Stimulated activated CD4-positive, alpha-beta T cell treated with anti-CD3 and anti-CD28 coated beads, TNF-alpha, amount 100 ng/mL, for 24 hours (primary cell): ENCODE measurements around the gene NAT9.

ENCODE experiments used
- DNase-seq, 3 experiments: peaks; one replicate each; pipeline ENCODE4 v3.0.0-alpha.2; 2020; ENCODE audit warnings: low read depth in 3 of 3

Gene NAT9

DNA sequence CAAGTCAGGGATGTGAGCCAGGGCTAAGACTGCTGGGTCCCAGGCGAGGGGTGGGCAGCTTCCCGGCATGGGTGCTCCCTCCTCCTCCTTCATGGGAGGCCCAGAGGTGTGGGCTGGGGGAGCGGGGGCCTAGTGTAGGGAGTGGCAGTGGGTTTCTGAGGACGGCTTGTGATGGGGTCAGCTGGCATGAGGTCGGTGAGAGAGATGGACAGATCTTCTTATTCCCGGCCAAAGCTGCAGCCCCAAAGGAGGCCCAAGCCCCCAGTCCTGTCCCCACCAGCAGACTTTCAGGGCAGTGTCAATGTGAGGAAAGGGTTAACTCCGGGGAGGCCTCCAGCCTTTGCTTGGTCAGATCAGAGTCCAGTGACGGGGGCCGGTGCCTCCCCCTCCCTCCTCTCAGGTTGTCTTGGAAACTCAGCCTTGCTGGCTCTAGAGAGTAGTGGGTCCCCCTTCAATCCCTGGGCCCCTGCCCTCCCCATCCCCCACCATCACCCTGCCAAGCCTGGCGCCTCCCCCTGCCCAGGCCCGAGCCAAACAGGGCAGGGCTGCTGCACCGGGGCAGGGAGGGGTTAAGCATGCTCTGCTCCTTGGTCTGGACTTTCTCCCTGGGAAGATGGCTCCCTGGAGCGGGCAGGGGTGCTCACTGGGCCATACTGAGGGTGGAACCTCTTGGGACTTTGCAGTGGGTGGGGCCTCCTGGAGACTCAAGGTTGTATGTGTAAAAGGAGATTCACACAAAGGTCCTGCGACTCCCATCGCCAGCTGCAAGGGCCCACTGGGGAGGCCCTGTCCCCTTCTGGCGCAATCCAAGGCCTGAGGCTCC is 12.4 kb downstream of the NAT9 start:
- DNase-seq: no peak

DNA sequence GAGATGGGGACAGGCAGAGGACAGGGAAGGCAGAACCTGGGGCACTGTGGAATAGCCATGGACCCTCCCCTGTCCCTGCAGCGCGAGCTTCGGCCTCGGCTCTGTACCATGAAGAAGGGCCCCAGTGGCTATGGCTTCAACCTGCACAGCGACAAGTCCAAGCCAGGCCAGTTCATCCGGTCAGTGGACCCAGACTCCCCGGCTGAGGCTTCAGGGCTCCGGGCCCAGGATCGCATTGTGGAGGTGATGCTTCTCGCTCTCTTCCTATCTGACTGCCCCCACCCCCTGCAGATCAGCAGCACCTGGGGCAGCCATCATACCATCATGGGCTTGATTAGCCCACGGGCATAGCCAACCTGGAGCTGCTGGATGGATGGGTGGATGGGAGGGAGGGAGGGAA is 14.2 kb downstream of the NAT9 start:
- no peak for DNase-seq

DNA sequence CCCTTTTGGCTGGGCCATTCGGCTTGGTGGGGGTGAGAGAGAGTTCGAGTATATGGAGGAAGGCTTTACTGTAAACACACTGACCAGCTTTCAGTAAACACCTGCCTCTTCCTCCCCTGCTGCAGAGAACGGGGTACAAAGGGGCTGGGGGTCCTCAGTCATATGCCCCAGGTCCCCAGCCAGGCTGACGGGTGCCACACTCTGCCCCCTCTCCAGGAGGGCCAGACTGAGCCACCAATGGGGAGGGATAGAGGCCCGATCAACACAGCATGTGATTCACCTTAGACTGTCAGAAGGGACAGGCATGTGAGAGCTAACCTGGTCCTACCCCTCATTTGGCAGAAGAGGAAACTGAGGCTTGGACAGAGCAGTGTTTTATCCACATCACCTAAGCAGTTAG is 14.7 kb downstream of the NAT9 start:
- no peak for DNase-seq

DNA sequence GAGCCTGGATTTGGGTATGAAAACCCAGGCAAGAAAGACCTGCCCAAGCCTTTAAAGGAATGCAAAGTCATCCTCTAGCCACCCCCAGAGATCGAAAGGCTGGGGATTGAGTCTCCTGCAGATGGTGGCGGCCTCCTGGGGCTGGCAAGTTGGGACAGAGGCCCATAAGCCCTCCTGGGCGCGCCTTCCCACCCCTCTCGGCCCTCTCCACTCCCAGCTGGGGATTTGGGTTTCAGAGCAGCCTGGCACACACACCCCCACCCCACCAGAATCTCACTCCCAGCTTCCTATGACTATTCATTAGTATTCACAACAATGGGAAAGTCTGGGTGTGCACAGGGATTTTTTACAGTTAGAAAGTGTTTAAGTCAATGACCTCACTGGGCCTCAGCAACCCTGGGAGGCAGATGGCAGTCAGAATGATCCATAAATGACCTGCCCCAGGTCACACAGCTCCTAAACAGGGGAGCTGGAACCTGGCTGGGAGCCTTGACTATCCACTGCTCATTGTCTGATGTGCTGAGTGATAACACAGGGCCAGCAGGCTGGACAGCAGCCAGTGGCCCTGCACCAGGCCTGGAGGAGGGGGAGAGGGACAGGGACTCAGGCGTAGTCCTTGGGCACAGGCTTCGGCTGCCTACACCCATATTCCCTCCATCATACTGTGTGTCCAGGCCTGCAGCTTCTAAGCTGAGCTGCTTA is 15.6 kb downstream of the NAT9 start:
- DNase-seq: no peak

DNA sequence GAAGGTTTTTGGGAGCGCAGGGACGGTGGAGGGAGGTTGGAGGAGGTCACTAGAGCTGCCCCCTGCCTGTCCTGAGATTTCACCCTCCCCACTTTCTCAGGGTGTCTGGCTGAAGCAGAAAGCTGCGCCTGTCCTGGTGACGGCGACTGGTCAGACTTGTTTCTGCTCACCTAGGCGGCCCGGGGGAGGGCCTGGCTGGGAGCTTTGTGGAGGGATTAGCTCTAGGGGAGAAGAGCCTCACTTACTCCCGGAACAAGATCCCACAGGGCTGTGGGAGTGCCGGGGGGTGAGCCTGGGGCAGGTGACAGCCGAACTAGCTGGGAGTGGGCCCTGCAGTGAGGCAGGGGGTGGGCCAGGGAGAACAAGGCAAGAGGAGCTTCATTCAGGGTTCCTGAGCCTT is 16.2 kb downstream of the NAT9 start:
- no peak for DNase-seq

DNA sequence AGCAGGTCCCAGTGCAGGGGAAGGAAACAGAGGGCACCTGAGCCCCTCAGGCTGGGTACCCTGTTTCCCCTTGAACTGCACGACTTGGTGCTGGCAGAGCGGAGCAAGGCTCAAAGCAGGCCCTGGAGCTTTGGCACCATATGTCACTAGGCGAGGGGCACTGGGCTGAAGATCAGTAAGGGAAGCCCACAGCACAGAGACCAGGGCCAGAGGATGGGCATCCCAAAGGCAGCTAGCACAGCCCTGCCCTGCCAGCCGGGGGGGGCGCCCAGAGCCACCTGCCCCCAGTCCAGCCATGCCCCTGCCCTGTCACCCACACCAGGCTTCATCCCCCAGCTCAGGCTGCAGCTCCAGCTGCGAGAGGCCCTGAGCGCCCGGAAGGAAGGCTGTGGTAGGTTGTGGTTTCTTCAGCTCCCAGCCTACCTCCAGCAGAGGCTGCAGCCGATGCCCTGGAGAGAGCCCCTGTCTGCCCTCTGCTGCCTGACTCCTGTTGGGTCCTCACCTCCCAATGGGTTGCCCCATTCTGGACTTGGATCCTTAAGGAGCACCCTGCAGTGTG is 16.8 kb downstream of the NAT9 start:
- peak in 1 of 3 experiments; percentile 45 for DNase-seq

DNA sequence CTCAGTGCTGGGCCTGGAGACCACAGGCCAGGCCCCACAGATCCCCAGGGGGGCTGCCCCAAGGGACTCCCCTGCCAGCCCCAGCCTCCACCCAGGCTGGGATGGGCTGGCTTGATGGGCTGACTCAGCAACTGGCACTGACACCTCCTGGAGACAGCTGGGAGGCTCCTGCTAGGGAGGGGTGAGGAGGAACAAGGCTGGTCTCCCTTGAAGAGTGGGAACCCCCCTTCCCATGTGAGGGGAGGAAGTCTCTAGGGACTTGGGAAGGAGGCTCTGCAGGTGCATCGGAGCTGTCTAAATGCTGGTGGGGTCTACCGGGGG is 17.3 kb downstream of the NAT9 start:
- DNase-seq: no peak

DNA sequence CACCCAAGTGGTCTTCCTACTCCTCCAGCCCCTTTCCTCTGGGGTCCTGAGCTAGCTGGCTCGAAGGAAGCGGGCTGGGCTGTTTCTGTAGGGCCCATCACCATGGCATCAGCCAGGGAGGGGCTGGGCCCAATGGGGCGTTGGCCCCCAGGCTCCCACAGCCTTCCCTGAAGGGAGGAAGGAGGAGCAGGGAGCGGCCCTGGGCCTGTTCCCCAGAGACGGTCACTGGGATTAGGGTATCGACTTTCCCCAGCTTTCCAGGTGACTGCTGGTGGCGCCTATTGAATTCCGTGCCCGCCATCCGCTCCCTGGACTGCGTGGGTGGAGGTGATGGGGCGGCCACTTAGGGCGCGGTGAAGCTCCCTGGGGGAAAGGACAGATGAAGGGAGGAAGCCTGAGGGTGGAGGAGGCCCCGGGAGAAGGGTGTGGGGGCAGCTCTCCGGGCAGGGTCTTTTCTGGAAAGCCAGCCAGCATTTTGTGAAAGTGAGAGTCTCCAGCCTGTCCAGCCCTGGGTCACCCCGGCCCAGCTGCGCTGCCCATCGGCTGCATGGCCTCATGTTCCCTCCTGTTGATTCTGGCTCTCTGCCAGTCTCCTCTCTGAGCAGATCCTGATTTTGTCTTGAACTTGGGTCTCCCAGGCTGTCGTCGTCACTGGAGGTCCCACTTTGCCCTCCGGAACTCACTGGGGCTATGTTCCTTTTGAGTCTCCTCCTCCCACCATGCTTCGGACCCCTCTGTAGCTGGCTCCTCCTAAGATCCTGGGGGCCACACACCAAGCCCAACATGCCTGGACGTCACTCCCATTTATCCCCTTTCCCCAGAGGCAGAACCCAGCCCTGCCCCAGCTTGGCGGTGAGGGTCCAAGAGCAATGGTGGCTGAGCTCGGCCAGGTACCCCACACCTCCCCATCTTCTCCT is 18.0 kb downstream of the NAT9 start:
- DNase-seq: no peak

DNA sequence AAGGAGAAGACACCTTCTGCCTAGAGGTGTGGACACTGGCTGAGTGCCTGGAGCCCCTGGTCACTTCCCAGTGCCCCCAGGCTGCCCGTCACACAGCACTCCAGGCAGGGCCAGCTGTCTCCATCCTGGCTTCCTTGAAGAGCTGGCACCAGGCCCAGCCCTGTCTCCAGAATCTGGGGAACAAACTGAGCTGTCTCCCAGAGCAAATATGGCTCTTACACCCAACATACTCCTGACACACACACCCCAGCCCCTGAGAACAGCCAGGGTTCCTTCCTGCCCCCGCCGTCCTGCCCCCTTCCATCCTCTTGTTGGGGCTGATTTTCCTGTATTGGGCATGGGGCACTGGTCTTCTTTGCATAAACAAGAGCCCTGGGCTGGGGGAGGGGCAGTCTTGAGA is 18.6 kb downstream of the NAT9 start:
- no peak for DNase-seq

DNA sequence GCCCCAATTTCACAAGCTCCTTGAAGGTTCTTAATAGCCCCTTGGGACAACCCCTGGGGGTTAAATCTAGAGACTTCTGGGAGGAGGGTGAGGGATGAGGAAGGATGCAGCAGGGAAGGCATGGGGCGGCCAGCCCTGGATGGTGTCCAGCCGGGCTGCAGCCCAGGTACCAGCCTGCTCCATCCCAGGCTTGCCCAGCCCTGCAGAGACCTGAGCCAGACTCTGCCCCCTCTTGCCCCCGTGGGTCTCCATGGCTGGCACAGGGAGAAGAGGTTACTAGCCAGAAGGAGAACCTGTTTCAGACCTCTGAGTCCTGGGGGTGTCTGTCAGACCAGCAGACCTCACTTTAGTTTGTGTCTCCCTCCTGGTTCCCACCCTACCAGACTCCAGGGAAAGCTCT is 19.3 kb downstream of the NAT9 start:
- DNase-seq: no peak

DNA sequence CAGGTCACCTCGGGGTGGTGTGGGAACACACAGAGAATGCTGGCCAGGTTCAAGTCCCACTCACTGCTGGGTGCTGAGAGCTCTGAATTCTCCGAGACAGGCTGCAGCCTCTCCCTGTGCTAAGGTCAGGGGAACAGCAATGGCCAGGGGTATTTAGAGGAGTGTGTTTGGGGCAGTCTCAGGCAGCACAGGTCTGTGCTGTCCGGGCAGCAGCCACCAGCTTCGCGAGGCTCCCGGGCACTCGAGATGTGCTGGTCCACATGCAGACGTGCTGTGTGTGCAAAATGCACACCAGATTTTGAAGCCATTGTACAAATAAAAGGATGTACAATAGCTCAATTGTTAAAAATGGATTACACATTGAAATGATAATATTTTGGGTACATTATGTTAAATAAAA is 20.6 kb downstream of the NAT9 start:
- DNase-seq: no peak

DNA sequence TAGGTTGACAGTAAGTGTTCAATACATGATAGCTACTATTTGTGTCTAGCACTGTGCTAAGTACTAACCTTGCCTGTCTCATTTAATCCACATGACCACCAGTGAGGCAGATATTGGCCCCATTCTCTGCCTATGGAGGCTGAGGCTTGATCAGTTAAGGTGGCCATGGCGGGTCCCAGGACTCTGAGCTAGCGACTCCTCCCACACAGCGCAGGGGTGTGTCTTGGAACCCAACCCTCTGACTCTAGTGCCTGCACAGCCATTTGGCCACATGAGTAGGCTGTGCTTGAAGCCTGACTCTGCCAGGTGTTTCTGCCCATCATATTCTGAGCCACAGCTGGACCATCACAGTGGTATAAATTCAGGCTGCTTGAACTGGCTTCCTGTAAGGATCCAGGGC is 21.3 kb downstream of the NAT9 start:
- DNase-seq: no peak

DNA sequence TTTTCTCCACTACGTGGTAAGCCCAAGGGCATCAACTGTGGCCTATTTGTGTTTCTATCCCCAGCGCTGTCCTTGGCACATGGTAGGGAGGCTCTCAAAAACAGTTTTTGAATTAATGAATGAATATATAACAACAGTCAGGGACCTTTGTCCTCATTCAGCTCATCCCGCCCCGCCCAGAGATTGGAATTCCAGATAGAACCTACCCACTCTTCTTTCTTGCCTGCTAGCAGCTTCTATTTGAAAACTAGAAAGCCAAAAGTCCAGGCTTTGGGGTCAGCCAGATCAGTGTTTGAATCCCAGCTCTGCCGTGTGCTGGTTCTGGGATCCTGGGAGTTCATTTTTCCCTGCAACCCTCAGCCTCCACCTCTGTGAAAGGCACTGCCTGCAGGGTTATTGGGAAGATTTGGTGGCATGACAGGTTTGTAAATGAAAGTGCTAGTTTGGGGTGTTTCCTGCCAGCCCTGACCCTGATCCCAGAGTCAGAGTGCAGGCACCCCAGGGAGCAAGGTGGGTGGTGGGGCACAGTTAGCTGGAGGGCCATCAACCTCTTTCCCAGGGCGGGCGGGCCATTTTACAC is 23.2 kb downstream of the NAT9 start:
- no peak for DNase-seq

DNA sequence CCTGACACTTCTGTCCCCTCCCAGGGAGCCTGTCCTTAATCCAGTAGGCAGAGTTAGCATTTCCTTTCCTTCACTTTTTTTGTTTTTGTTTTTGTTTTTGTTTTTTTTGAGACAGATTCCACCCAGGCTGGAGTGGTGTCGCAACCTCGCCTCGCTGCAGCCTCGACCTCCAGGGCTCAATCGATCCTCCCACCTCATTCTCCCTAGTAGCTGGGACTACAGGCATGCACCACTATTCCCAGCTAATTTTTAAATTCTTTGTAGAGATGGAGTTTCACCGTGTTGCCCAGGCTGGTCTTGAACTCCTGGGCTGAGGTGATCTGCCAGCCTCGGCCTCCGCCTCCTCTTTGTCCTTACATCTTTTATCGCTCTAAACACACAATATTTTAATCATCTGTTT is 23.7 kb downstream of the NAT9 start:
- no peak for DNase-seq

DNA sequence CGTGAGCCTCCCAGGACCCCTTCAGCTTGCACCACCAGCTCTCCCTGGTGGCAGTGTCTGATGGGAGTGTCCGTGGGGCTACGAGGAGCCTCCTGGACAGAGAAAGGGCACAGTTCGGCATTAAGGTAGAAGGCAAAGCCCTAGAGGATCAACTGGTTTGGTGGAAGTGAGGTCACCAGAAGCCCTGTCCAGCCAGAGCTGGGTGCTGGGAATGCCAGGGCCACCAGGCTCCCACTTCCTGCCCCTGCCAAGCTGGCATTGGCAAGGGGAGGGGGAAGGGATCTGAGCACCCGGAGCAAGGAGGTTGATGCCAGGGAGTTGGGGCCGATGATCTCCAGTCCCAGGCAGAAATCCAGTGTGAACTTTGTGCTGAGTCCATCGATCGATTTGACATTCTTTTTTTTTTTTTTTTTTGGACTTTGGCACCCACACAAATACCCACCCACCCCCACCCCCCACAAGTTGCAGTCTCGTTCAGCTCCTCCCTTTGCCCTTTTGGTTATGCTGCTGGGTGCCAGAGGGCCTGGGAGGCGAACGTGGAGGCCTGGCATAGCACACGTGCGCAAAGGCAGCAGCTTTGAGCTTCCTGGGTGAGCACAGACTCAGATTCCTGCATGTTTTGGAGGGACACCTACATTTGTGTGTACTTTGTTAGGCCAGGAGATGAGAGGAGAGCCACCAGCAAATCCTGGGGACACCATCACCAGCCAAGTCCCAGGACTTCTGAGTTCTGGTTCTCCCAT is 25.6 kb downstream of the NAT9 start:
- no peak for DNase-seq

DNA sequence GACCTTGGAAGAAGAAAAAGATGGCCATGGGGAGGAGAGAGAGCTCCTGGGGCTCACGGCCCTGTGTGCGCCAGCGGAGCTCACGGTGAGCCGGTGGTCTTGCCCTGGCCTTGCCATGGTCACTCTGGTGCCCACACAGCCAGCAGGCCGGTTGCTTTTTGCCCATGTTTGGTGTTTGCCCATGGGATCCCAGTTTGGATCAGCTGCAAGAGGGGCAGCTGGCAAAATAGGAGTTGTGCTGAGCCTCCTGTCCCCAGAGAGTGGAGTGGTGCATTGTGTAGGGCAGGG is 26.2 kb downstream of the NAT9 start:
- no peak for DNase-seq

DNA sequence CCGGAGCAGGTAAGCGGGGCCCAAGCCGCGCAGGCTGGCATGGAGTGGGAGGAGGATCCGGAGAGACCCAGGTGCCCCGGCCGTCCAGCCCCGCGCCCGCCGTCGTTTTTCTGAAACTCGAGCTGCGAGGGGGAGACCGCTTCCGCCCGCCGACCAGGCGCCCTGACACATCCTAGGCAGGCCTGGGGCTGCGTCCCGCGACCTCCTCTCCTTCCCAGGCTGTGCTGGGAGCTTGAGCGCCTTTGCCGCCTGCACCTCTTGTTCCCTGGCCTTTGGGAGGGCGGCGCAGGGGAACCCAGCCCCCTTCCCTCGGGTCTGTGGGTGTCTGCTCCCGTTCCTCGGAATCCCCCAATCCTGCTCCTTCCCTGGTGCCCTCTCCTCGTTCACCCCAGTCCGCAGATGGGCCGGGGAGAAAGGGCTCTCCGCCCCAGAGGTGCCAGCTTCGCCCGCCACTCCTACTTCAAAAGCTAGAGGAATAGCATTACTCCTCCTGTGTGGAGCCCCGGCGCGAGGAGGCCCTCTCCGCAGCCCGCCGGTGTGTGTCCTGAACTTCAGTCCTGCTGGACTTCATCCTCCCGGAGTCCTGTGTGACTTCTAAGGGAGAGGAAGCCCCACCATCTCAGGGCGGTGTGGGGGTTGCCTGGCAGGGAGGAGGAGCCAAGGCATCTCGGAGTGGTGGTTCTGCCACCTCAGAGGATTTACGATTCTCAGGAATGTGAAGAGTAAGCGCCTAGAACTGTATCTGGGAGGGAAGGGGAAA is 26.7 kb downstream of the NAT9 start:
- peak in 1 of 3 experiments; percentile 54 for DNase-seq

DNA sequence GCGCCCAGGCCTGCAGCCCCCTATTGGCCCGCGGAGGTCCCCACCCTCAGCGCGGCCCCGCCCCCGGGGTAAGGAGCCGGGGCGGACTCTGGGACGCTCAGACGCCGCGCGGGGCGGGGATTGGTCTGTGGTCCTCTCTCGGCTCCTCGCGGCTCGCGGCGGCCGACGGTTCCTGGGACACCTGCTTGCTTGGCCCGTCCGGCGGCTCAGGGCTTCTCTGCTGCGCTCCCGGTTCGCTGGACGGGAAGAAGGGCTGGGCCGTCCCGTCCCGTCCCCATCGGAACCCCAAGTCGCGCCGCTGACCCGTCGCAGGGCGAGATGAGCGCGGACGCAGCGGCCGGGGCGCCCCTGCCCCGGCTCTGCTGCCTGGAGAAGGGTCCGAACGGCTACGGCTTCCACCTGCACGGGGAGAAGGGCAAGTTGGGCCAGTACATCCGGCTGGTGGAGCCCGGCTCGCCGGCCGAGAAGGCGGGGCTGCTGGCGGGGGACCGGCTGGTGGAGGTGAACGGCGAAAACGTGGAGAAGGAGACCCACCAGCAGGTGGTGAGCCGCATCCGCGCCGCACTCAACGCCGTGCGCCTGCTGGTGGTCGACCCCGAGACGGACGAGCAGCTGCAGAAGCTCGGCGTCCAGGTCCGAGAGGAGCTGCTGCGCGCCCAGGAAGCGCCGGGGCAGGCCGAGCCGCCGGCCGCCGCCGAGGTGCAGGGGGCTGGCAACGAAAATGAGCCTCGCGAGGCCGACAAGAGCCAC is 27.4 kb downstream of the NAT9 start, which contains the start of gene NHERF1:
Gene NHERF1 (plus strand): TSS at position 100 of the 750 bp plus-strand sequence. CDS start 219 bp downstream, at position 319.
- peak; percentile 84 to 94 (median 93) for DNase-seq

DNA sequence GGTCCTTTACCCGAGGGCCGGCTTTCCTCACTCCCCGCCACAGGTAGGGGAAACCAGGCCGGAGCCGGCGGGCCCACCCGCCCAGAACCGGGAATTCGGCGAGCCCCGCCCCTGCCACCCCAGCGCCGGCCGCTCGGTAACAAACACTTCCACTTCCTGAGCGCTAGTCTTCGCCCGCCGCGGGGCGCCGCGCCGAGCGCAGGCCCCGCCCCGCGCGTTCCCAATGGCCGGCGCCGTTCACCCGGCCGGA is 27.9 kb downstream of the NAT9 start:
- DNase-seq: no peak

DNA sequence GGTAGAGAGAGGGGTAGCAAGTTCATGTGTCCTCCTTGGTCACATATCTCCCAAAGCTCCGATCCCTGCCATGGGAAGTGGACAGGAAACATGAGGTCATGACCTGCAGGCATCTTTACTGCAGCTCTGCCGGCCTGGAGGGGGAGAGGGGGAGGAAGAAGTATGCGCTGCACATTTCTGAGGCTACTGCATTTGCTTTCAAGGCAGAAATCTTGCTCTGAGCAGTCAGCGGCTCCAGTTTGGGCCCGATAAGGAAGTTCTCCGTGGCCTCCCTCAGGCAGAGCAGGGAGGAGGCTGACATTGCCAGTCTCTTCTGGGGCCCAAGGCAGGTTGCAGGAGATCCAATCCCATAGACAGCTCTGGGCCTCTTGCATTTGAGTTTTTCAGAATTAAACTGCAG is 29.2 kb downstream of the NAT9 start:
- no peak for DNase-seq
